GM19238 (cell line): ENCODE data around the gene FAM219B.

ENCODE experiments used
- DNase-seq: peaks from one replicate; pipeline ENCODE4 v3.0.0; 2011; ENCODE audit warnings: low spot score; ENCODE audit not compliant: insufficient read length

The FAM219B gene

DNA sequence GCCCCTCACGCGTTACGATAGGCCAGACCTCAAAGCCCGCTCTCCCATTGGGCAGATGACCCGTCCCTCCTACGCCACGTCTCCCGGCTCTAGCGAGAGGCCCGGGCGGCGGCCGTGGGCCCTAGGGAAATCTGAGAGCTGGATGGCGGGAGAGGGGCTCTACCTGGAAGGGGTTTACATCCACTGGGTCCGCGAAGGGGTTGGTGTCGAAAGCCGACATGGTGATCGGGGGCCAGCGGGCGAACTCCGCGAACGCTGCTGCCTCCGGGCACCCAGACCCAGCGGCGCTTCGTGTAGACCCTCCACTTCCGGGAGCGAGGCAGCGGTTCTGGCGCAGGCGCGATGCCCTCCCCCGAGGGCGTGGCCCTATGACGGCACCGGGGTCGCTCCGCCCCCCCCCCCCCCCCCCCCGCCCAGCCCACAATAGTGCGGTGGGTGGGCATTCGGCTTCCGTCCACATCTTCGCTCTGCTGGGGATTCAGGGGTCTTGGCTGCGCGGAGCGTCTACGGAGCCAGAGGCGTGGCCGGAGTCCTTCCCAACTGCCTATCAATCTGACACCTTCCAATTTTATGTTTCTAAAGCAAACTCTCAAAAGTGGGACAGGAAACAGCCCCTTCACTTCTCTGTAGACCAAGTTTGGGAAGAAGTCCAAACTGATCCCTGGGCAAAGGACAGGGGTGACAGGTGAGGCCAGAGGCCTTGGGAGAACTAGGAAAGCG, 33.5 kb downstream of the FAM219B start, which contains the start of gene SCAMP2:
Gene SCAMP2 (minus strand): TSS at position 330 of the 720 bp plus-strand sequence. CDS start 110 bp downstream, at position 220.
- peak; percentile 96 for DNase-seq

GRCh38 chr15:74872702-74873035, 34.0 kb downstream of the FAM219B start:
- no peak for DNase-seq

DNA sequence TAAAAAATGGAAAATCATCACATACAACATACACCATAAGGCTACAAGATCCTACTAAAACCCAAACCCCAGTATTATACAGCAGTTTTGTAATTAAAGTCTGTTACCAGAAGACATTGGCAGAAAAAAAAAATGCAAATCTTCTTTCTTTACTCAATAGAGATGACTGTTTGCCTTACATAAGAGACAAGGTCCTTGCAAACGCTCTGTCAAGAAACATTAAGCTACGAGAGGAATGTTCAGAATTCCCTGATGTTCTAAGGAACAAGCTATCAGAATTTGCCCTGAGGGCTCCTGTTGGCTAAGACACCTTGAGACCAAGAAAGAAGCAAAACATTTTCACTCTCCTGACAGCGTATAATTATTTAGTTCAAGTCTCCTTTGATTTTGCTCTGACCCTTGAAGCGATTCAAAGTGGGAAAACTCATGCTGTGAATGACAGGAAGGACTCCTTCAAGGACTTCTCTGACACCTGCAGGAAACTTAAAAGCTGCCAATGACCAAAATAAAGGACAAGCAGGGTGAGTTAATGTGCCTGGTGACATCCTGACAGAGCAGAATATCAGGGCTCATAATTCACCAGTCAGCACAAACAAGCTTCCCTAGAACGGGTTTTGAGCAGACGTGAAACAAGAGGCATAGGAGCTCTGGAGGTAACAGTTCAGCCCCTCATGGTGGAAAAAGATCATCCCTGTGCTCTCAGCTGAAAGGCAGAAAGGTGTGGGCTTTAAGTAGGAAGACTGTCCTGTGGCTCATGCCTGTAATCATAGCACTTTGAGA, 36.0 kb downstream of the FAM219B start:
- DNase-seq: no peak

DNA sequence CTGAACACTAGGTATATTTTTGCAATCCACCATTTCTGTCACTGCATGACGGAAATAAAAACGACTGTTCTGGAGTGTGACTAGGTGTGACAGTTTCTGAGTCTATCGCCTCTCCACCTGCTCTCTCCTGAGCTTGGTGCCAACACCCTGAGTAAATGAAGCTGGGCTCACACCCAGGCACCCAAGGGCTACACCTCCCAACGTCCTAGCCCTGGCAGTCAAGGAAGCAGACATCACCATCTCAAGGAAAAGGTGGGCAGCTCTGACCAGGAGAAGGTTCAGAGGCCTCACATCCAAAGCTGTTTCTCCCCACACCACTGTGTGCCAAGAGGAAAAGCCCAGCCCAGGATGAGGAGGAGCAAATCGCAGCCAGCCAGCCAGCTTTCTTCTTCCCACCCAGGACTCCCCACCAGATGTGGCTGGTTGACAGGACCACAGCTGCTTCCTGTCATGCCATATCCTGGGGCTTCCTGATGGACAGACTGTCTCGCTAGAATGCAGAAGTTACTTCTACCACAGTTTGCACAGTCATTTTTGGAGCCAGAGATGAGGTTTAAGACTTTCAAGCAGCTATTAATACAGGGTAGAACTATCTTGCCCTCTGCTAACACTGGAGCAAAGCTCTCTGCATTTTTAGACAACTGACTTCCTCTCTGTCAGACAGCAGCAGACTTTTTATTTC, 36.8 kb downstream of the FAM219B start:
- peak; percentile 77 for DNase-seq

DNA sequence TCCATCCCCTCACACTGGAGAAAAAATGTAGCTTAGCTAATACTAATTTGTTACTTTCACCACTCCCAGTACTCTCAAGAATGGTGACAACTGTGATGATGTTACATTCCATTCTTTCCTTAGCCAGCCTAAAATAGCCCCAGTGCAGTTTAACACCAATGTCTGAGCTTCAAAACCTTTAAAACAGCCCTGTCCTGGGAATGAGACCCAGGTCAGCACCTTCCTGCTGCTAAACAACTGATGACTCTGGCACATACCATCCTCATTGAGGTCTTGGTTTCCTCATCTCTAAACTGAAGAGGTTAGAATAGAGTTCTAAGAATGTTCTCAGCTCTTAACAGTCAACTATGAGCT, 37.3 kb downstream of the FAM219B start:
- no peak for DNase-seq

GRCh38 chr15:74868059-74868458, 38.6 kb downstream of the FAM219B start:
- DNase-seq: no peak

DNA sequence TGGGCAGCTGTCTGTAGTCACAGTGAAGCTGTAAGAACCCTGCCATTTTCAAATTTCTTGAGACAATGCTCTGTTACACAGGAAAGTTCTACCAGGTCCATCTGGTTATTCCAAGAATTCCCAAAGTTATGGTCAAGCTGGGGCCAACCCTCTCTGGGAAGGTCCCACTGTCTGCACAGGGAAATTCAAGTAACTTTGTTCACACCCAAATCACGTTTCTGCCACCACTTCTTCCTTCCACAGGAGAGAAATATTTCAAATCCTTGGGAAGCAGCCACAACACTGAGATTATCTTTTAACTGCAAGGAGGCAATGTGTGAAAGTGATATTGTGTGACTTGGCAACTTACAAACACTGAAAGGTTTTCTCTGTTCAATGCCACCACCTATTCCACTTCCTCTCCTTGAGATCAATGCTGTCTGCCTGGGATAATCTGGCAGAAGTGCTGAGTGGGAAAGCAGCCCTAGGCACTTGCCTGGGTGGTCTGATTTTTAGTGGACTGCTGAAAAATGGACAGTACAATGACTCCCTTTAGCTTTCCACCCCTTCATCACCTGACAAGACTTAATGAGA, 39.1 kb downstream of the FAM219B start:
- no peak for DNase-seq

DNA sequence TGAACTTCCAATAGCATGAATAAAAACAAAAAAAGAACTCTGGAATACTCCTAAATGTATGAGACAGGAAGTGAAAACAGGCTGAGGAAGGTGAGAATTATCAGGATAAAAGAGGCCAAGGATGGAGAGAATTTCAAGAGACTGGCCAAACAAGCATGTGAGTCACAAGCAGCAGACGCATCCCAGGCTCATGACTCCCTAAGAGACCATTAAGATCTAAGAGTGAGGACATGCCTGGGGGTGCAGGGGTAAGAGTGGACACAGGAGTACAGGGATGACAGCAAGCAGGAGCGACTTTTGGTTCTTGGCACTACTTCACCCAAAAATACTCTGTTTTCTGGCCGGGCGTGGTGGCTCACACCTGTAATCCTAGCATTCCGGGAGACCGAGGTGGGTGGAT, 40.6 kb downstream of the FAM219B start:
- no peak for DNase-seq

DNA sequence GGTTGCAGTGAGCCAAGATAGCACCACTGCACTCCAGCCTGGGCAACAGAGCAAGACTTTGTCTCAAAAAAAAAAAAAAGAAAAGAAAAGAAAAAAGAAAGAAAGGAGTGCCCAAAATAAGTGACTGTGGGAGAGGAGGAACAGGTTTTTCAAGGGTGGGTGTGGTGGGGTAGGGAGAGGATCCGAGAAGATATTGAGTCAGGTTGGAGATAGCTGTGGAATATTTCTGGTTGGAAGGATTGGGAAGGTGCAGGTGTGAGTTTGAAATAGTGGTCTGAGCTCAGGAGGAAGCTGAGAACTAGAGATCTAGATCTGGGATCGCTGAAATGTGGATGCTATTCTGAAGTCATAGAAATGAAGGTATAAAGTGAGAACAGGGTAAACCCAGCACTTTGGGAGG, 41.3 kb downstream of the FAM219B start:
- no peak for DNase-seq

DNA sequence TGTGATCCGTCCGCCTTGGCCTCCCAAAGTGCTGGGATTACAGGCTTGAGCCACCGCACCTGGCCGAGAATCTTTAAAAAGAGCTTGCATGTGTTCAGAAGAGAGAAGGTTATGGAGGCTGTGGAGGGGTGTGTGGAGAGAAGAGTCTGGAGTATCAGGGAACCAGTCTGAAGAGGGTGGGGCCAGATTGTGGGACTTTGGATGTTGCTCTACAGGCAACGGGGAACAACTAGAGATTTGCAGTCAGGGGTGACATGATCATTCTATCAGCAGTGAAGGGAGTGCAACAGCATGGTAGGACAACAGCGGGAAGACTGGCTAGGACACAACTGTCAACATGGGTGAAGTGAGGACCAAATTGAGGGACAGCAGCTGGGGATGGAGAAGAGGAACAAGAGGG, 42.4 kb downstream of the FAM219B start:
- DNase-seq: no peak

- no peak for DNase-seq
These were observed 43.2 kb downstream of the FAM219B start for GRCh38 chr15:74863239-74864056.

- DNase-seq: no peak
These were observed 48.3 kb downstream of the FAM219B start for GRCh38 chr15:74858369-74858740.

DNA sequence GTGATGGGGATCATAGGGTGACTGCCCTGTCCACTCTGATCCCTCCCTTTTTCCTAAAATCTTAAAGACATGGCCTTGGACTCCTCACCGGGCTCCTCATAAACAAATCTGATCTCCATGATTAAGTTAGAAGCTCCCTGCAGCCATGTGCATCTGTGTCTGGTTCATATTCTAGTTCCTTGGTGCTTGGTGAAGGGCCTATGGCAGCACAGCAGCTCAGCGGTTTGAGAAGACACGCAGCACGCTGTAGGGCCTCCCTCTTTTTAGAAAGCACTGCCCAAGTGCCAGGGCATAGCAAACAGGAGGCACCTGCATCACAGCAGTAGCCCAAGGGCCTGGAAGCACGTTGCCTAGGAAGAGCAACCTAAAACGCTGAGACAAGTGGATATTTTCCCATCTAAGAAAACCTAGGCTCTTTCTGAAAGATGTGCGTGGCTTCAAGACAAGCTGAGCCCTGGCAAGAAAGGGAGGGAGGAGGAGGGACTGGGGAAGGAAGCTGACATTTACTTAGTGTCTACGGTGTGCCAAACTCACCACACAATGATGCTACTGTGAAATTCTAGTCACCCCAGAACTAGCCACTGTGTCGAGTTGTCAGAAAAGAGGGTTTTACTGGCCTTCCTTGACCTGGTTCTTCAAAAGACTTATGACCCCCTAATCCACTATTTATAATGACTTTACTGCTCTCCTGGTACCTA, 48.8 kb downstream of the FAM219B start:
- no peak for DNase-seq

GRCh38 chr15:74857082-74857655, 49.5 kb downstream of the FAM219B start:
- peak; percentile 69 for DNase-seq

GRCh38 chr15:74856537-74856936, 50.1 kb downstream of the FAM219B start:
- DNase-seq: no peak

- no peak for DNase-seq
These were observed 50.8 kb downstream of the FAM219B start for GRCh38 chr15:74855857-74856256.

DNA sequence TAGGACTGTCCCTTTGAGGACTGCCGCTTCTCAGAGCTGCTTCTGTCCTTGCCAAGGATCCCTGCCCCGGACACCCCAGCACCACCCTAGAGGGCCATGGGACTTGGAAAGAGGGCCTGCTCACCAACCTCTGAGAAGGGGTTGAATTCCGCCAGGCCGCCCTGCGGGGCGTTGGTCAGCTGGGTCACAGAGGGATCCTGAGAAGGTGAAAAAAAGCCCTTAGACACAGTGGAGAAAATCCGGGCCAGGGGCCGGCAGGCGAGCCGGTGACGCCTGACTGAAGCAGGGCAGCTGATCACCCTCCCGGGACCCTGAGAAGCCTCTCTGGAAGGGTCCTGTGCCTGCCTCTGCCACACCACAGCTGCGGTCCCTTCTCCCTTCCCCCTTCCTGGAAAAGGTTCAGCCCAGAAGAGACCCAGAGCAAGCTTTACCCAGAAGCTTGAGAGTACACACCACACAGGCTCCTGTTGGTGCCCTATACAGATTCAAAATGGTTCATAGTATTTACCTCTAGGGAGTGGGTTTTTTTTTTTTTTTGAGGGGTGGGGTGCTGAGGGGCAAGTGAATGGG, 52.1 kb downstream of the FAM219B start:
- DNase-seq: no peak

GRCh38 chr15:74851960-74852359, 54.7 kb downstream of the FAM219B start:
- no peak for DNase-seq

DNA sequence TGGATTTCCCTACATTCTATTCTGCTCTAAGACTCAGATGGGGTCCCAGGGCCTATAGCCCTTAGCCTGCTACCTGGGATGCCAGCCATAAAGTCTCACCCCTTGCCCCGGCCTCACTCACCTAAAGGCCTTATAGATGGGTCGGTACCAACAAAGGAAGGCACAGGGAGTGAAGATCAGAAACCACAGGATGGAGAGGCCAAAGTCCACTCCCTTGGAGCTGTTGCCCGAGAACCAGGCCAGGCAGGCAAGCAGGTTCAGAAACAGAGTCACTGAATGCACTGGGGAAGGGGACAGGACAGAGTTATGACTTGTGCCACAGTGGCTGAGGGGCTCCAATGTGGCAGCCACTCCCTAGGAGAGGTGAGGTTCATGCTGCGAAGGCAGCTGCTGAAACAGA, 56.3 kb downstream of the FAM219B start:
- no peak for DNase-seq
